Type B pancreatic cell (in vitro differentiated cells): Measurements from ENCODE around the gene GPHN. TPM values are rescaled to one million over a fixed set of nuclear protein-coding genes. Genes with fewer than 3 reads are reported as not detected.

Experiments
- DNase-seq: peaks from one replicate; pipeline ENCODE4 v3.0.0; 2021; ENCODE audit warnings: mixed read lengths; ENCODE audit not compliant: unreplicated experiment; ENCODE audit errors: extremely low spot score
- H3K27ac Mint-ChIP-seq: 2 replicates; pipeline ENCODE4 v1.8.0; 2021; ENCODE audit warnings: mild to moderate bottlenecking, mixed read lengths
- H3K27me3 Mint-ChIP-seq: 2 replicates; pipeline ENCODE4 v1.8.0; 2021; ENCODE audit warnings: mixed read lengths
- H3K36me3 Mint-ChIP-seq: 2 replicates; pipeline ENCODE4 v1.8.0; 2021; ENCODE audit warnings: mixed read lengths
- H3K4me1 Mint-ChIP-seq: one replicate; pipeline ENCODE4 v1.8.0; 2021; ENCODE audit warnings: mixed read lengths; ENCODE audit not compliant: unreplicated experiment
- H3K4me3 Mint-ChIP-seq: 2 replicates; pipeline ENCODE4 v1.8.0; 2021; ENCODE audit warnings: mild to moderate bottlenecking, mixed read lengths
- H3K9me3 Mint-ChIP-seq: 2 replicates; pipeline ENCODE4 v1.8.0; 2021; ENCODE audit warnings: mixed read lengths
- CTCF ChIP-seq: fragments of 200-600 bp; sonication (generic); conservative IDR thresholded peaks from 2 replicates; pipeline ENCODE4 v1.5.0; 2021; ENCODE audit warnings: antibody characterized with exemption, mild to moderate bottlenecking
- total RNA-seq: library from RNA; stranded (reverse); gene quantifications from 2 replicates; pipeline ENCODE4 v1.2.1, GENCODE V29; 2021; ENCODE audit warnings: low replicate concordance

Gene GPHN
- total RNA-seq, 1 donor from 2014 or later = 38.9 TPM

GRCh38 chr14:67187826-67188225, 679.9 kb downstream of the GPHN start:
- H3K36me3 Mint-ChIP-seq = no peaks in the 10 kb centered on the region
- DNase-seq = no peak
- H3K4me1 Mint-ChIP-seq = no peaks in the 10 kb centered on the region
- H3K27me3 Mint-ChIP-seq = no peaks in the 10 kb centered on the region
- no peak overlapping the region for H3K4me3 Mint-ChIP-seq
- no peaks in the 10 kb centered on the region for H3K9me3 Mint-ChIP-seq
- TF ChIP-seq CTCF = no peak
- H3K27ac Mint-ChIP-seq = no peak overlapping the region

GRCh38 chr14:67188326-67188725, 680.4 kb downstream of the GPHN start:
- no peak overlapping the region for H3K4me3 Mint-ChIP-seq

DNA sequence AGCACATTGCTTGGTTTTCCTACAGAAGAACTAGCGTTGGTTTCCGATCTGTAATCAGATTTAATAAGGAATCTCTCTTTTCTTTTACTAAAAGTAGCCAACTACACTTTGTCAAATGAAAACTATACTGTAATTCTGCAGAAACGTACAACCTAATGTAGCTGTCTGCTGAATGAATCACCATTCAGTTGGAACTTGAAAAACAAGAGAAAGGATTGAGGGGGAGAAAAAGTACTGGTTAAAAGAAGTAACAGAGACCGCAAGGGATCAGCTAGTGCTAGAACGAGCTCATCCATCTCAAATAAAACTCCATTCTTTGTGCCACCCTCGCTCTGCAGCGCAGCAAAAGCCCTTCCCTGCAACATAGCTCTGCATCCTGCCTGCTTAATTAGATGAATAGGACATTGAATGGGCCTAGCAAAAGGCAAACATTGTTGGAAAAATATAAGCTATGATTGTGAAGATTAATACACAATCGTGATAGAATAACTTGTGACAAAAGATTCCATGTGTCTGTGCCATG, 683.9 kb downstream of the GPHN start:
- no peaks in the 10 kb centered on the region for H3K36me3 Mint-ChIP-seq
- no peak for DNase-seq
- no peak overlapping the region for H3K4me3 Mint-ChIP-seq
- no peaks in the 10 kb centered on the region for H3K4me1 Mint-ChIP-seq
- no peak overlapping the region for H3K27ac Mint-ChIP-seq
- no peaks in the 10 kb centered on the region for H3K27me3 Mint-ChIP-seq
- no peaks in the 10 kb centered on the region for H3K9me3 Mint-ChIP-seq
- no peak for TF ChIP-seq CTCF

More at GRCh38 chr14:67188326-67188725, 680.4 kb downstream of the GPHN start:
- Mint-ChIP-seq H3K4me1 (no peaks in the 10 kb centered on the region), H3K27ac (no peak overlapping the region), H3K27me3 (no peaks in the 10 kb centered on the region), H3K36me3 (no peaks in the 10 kb centered on the region), H3K9me3 (no peaks in the 10 kb centered on the region)
- no peak for DNase-seq
- no peak for TF ChIP-seq CTCF

GRCh38 chr14:67192366-67192765, 684.4 kb downstream of the GPHN start:
- Mint-ChIP-seq H3K36me3 (no peaks in the 10 kb centered on the region), H3K4me3 (no peak overlapping the region), H3K4me1 (no peaks in the 10 kb centered on the region), H3K27ac (no peak overlapping the region), H3K27me3 (no peaks in the 10 kb centered on the region), H3K9me3 (no peaks in the 10 kb centered on the region)
- no peak for DNase-seq
- TF ChIP-seq CTCF = no peak

GRCh38 chr14:67195279-67195678, 687.3 kb downstream of the GPHN start:
- Mint-ChIP-seq H3K4me3 (no peak overlapping the region), H3K27me3 (no peaks in the 10 kb centered on the region), H3K27ac (no peak overlapping the region), H3K9me3 (no peaks in the 10 kb centered on the region), H3K36me3 (no peaks in the 10 kb centered on the region), H3K4me1 (no peaks in the 10 kb centered on the region)
- no peak for TF ChIP-seq CTCF
- DNase-seq = no peak

DNA sequence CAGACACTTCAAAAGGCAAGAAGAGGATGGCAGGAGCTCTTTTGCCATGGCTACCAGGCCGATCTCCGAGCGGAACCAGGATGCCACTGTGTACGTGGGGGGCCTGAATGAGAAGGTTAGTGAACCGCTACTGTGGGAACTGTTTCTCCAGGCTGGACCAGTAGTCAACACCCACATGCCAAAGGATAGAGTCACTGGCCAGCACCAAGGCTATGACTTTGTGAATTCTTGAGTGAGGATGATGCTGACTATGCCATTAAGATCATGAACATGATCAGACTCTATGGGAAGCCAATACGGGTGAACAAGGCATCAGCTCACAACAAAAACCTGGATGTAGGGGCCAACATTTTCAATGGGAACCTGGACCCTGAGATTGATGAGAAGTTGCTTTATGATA, 691.1 kb downstream of the GPHN start:
- DNase-seq = no peak
- no peak overlapping the region for H3K27ac Mint-ChIP-seq
- no peaks in the 10 kb centered on the region for H3K9me3 Mint-ChIP-seq
- no peak overlapping the region for H3K4me3 Mint-ChIP-seq
- no peaks in the 10 kb centered on the region for H3K4me1 Mint-ChIP-seq
- H3K27me3 Mint-ChIP-seq = no peaks in the 10 kb centered on the region
- no peak for TF ChIP-seq CTCF
- H3K36me3 Mint-ChIP-seq = no peaks in the 10 kb centered on the region
